GM12878 (cell line): ENCODE measurements around the gene POLR2I. TPM values are rescaled to one million over a fixed set of nuclear protein-coding genes. Genes with fewer than 3 reads are reported as not detected.

ENCODE experiments used
- ATAC-seq: fragments of 200-7000 bp; cut with Tn5 transposase; 3 replicates; pipeline ENCODE4 v1.9.1; 2020; ENCODE audit warnings: mild to moderate bottlenecking, moderate library complexity
- BruUV-seq: library from RNA; stranded (reverse); fragments of 400-500 nt; replicated peaks from 2 replicates; lab custom pipeline; 2021; lab: Mats Ljungman, UMichigan
- CTCF ChIA-PET: fragments of 300-600 bp; sonication (Branson Sonifier 250); formaldehyde crosslinking; extraction: SDS; loops from one replicate; lab custom pipeline; 2021; ENCODE audit warnings: inconsistent platforms; lab: Yijun Ruan, JAX
- POLR2A ChIA-PET: fragments of 350-600 bp; formaldehyde crosslinking; extraction: SDS; loops from one replicate; lab custom pipeline; 2021; ENCODE audit warnings: inconsistent platforms; lab: Charles Lee
- RAD21 ChIA-PET: fragments of 300-600 bp; sonication (Branson Sonifier 250); formaldehyde crosslinking; loops from one replicate; lab custom pipeline; 2023; ENCODE audit warnings: antibody characterized with exemption; ENCODE audit not compliant: unreplicated experiment; lab: Charles Lee
- SMC1A ChIA-PET: fragments of 300-600 bp; sonication (Branson Sonifier 250); formaldehyde crosslinking; loops from one replicate; lab custom pipeline; 2023; ENCODE audit not compliant: unreplicated experiment, uncharacterized antibody; lab: Charles Lee
- DNase-seq: peaks from one replicate; pipeline ENCODE4 v3.0.0-alpha.2; 2011; ENCODE audit warnings: low read depth, low spot score
- FAIRE-seq: peaks from 3 replicates; lab custom pipeline; 2011; peaks lifted over from hg19 to GRCh38; lab: Jason Lieb, UNC
- H2AFZ ChIP-seq: 2 replicates; pipeline ENCODE4 v1.6.0; 2011; ENCODE audit warnings: low read depth, low read length, control low read depth; ENCODE audit not compliant: control insufficient read depth
- H3K27ac ChIP-seq: 2 replicates; pipeline ENCODE4 v1.5.1; 2011; ENCODE audit warnings: control low read depth; ENCODE audit not compliant: control insufficient read depth, insufficient read depth
- H3K27me3 ChIP-seq, 2 experiments: replicated peaks in 1 of 2; 2 replicates each; pipeline versions ENCODE4 v1.6.0 to v1.6.1; 2011; ENCODE audit warnings: low read length in 1 of 2; ENCODE audit not compliant: control insufficient read depth in 2 of 2, insufficient read depth in 2 of 2
- H3K36me3 ChIP-seq, 2 experiments: 2 replicates each; pipeline ENCODE4 v1.5.1; 2011; ENCODE audit warnings: low read length in 1 of 2; ENCODE audit not compliant: control insufficient read depth in 2 of 2, insufficient read depth in 2 of 2
- H3K4me1 ChIP-seq: 2 replicates; pipeline ENCODE4 v1.6.1; 2011; ENCODE audit warnings: mild to moderate bottlenecking, low read length, moderate library complexity, mixed read lengths; ENCODE audit not compliant: control insufficient read depth, insufficient read depth
- H3K4me2 ChIP-seq: 2 replicates; pipeline ENCODE4 v1.6.0; 2011; ENCODE audit warnings: control low read depth; ENCODE audit not compliant: control insufficient read depth, insufficient read depth
- H3K4me3 ChIP-seq: fragments of 200-600 bp; sonication (generic); 2 replicates; pipeline ENCODE4 v1.5.1; 2016
- H3K79me2 ChIP-seq: 2 replicates; pipeline ENCODE4 v1.6.0; 2011; ENCODE audit warnings: low read length; ENCODE audit not compliant: control insufficient read depth, insufficient read depth
- H3K9ac ChIP-seq: 2 replicates; pipeline ENCODE4 v1.8.0; 2011; ENCODE audit warnings: low read length, control low read depth, mixed read lengths; ENCODE audit not compliant: control insufficient read depth, insufficient read depth
- H3K9me3 ChIP-seq: replicated peaks from 3 replicates; pipeline ENCODE4 v1.5.1; 2011; ENCODE audit warnings: mild to moderate bottlenecking, low read length; ENCODE audit not compliant: control insufficient read depth, insufficient read depth
- H4K20me1 ChIP-seq: 2 replicates; pipeline ENCODE4 v1.6.0; 2011; ENCODE audit not compliant: control insufficient read depth, insufficient read depth
- ATF3 ChIP-seq: IDR thresholded peaks from 2 replicates; pipeline ENCODE4 v1.6.1; 2011; ENCODE audit warnings: low read depth, mild to moderate bottlenecking, low read length, moderate library complexity, borderline replicate concordance; ENCODE audit errors: extremely low read depth
- BCL11A ChIP-seq: IDR thresholded peaks from 2 replicates; pipeline ENCODE4 v1.6.1; 2011; ENCODE audit warnings: low read depth, low read length
- BCL3 ChIP-seq: IDR thresholded peaks from 2 replicates; pipeline ENCODE4 v1.6.1; 2011; ENCODE audit warnings: borderline replicate concordance, low read depth, mild to moderate bottlenecking, moderate library complexity, low read length; ENCODE audit not compliant: insufficient read depth, poor library complexity, severe bottlenecking
- EP300 ChIP-seq, 2 experiments: fragments of 150-350 bp in 1 of 2; IDR thresholded peaks; 2 replicates each; pipeline ENCODE4 v1.6.1; 2011 to 2012; ENCODE audit warnings: low read depth in 2 of 2, low read length in 2 of 2, borderline replicate concordance in 1 of 2, improper control_type of control experiment in 1 of 2, inconsistent platforms in 1 of 2; ENCODE audit not compliant: control insufficient read depth in 1 of 2
- HDAC6 ChIP-seq: fragments of 200-600 bp; sonication (generic); IDR thresholded peaks from one replicate; pipeline ENCODE4 v1.8.0; 2017; ENCODE audit warnings: antibody characterized with exemption; ENCODE audit not compliant: unreplicated experiment
- NFXL1 ChIP-seq: fragments of 450-650 bp; IDR thresholded peaks from 2 replicates; pipeline ENCODE4 v1.6.1; 2017; ENCODE audit warnings: antibody characterized with exemption, mild to moderate bottlenecking, borderline replicate concordance
- SRF ChIP-seq, 2 experiments: IDR thresholded peaks; 2 replicates each; pipeline ENCODE4 v1.6.1; 2011; ENCODE audit warnings: low read depth in 2 of 2, low read length in 2 of 2, mild to moderate bottlenecking in 1 of 2, moderate library complexity in 1 of 2
- TCF7 ChIP-seq: IDR thresholded peaks from 2 replicates; pipeline ENCODE4 v1.6.1; 2014; ENCODE audit warnings: antibody characterized with exemption, borderline replicate concordance
- WGBS: methylation state at CpG from one replicate; pipeline ENCODE4 v1.1.6; 2016; ENCODE audit warnings: low lambda C conversion rate; ENCODE audit not compliant: insufficient replicate concordance, insufficient coverage; ENCODE audit errors: missing lambda C conversion rate; 5-methylcytosine and 5-hydroxymethylcytosine counted together
- in situ Hi-C: fragments of 300-500 bp; cut with MboI; formaldehyde crosslinking; loops from 9 replicates; pipeline ENCODE4 v1.14.3; 2018; ENCODE audit warnings: mixed read lengths
- intact Hi-C: fragments of 100-400 bp; cut with micrococcal nuclease; formaldehyde crosslinking; loops from one replicate; pipeline ENCODE4 v1.14.2; 2022; ENCODE audit not compliant: unreplicated experiment
- polyA plus RNA-seq, 11 experiments: library from polyadenylated mRNA; depleted of rRNA in 4 of 11; unstranded in 6 of 11; stranded (reverse) in 5 of 11; fragments of >200 nt; fragmentation: Nextera tagmentation in 4 of 11; fragmentation: Illumina TruSeq in 1 of 11; extraction: Ambion mirVana in 4 of 11; extraction: Trizol in 1 of 11; gene quantifications; 1 replicate in 1 of 11; 2 replicates in 10 of 11; pipeline versions ENCODE4 v1.2.1 to v1.2.3, GENCODE V29; 2011 to 2016; ENCODE audit warnings: inconsistent platforms in 2 of 11, missing spikeins in 2 of 11, low read depth in 1 of 11
- total RNA-seq, 4 experiments: library from RNA; depleted of rRNA in 3 of 4; stranded (reverse); fragments of >200 nt in 3 of 4; fragmentation: Illumina TruSeq in 1 of 4; extraction: Trizol in 1 of 4; gene quantifications; 2 replicates each; pipeline versions ENCODE4 v1.2.1 to v1.2.3, GENCODE V29; 2013 to 2021

POLR2I gene
- total and polyA plus RNA-seq, 10 of the 15 experiments (the other 5 are each of a cell fraction or from before 2014, with no cell fraction given), result 30.9 to 272 (median 202) TPM

GRCh38 chr19:36093687-36094086 lies 21.0 kb downstream of the POLR2I start:
- no peaks in the 10 kb centered on the region for H3K79me2 ChIP-seq
- H3K4me2 ChIP-seq, result no peak overlapping the region
- no peak overlapping the region for H3K9ac ChIP-seq
- peaks cover 13% of the 10 kb centered on the region for H3K4me1 ChIP-seq
- ChIA-PET CTCF (no interaction called here), SMC1A (no interaction called here), POLR2A (no interaction called here), RAD21 (no interaction called here)
- no peak overlapping the region; the same call in 1 of the 2 replicates for H2AFZ ChIP-seq
- no peaks in the 10 kb centered on the region for H3K9me3 ChIP-seq
- no peaks in the 10 kb centered on the region for H3K27me3 ChIP-seq
- in situ Hi-C loops (no loop called here), intact Hi-C loops (no loop called here)
- no peak overlapping the region for H3K4me3 ChIP-seq
- WGBS, result 65% methylated on average over 6 of the region's 6 CpGs
- no TSS peak for BruUV-seq
- DNase-seq (no peak), ATAC-seq (no peak), FAIRE-seq (peak; percentile 47)
- no peak overlapping the region for H3K27ac ChIP-seq
- no peaks in the 10 kb centered on the region for H4K20me1 ChIP-seq
- TF ChIP-seq TCF7 (no peak), BCL3 (no peak), EP300 (IDR thresholded peaks at IDR 0.05; ENCODE audit: borderline replicate concordance in 1 of 2, control insufficient read depth in 1 of 2, low read depth in 2 of 2, low read length in 2 of 2) (no peak), BCL11A (no peak), ATF3 (no peak), HDAC6 (no peak), SRF (IDR thresholded peaks at IDR 0.05; ENCODE audit: low read depth in 2 of 2, low read length in 2 of 2) (no peak), NFXL1 (no peak)
- H3K36me3 ChIP-seq, result peaks cover 0 to 28% of the 10 kb centered on the region in 2 experiments
